Activated T-cell treated with anti-CD3 and anti-CD28 coated beads, Interleukin-2, amount 50 U/mL, for 4 hours (primary cell): Measurements from ENCODE around the gene SERPINI2. TPM values are rescaled to one million over a fixed set of nuclear protein-coding genes. Genes with fewer than 3 reads are reported as not detected.

ENCODE experiments used
- ATAC-seq, 2 donors: fragments of 200-7000 bp; cut with Tn5 transposase; one replicate each; pipeline ENCODE4 v1.10.0; 2021
- DNase-seq: peaks from one replicate; pipeline ENCODE4 v3.0.0-alpha.2; 2020
- H3K27me3 Mint-ChIP-seq: one replicate; pipeline ENCODE4 v1.8.0; 2021; ENCODE audit warnings: low read depth, mixed read lengths
- H3K36me3 Mint-ChIP-seq: one replicate; pipeline ENCODE4 v1.8.0; 2022; ENCODE audit warnings: mixed read lengths; ENCODE audit not compliant: insufficient read depth
- H3K4me1 Mint-ChIP-seq: one replicate; pipeline ENCODE4 v1.8.0; 2021; ENCODE audit warnings: low read depth, mixed read lengths
- H3K4me3 Mint-ChIP-seq: one replicate; pipeline ENCODE4 v1.8.0; 2021; ENCODE audit warnings: mild to moderate bottlenecking, moderate library complexity, mixed read lengths
- H3K9me3 Mint-ChIP-seq: one replicate; pipeline ENCODE4 v1.8.0; 2021; ENCODE audit warnings: mixed read lengths
- total RNA-seq, 3 donors: library from RNA; stranded (reverse); gene quantifications; one replicate each; pipeline ENCODE4 v1.2.1, GENCODE V29; 2021

Gene SERPINI2
- total RNA-seq = not detected

DNA sequence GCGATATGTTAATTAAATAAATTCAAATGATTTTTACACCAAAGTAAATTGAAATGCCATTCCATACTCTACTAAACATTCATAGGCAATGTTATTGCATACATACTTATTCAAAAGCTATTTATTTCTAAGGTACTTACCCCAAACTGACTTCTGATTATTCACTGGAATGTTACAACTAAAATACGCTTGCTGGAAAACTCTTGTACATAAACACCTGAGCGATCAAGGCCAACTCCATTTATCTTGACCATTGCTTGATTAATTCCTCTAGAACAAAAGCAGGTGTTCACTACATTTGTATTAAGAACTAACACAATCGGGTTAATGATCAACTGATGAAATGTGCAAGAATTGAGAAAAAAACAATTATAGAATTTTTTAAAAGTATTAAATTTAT is at the start of gene SERPINI2:
TSS of gene SERPINI2 (minus strand) at position 180 of the 400 bp plus-strand sequence. CDS start 2,208 bp downstream, outside the sequence.
- ATAC-seq (no peak), DNase-seq (no peak)
- Mint-ChIP-seq H3K27me3 (no peaks in the 10 kb centered on the region), H3K4me1 (no peaks in the 10 kb centered on the region), H3K9me3 (no peaks in the 10 kb centered on the region), H3K36me3 (no peaks in the 10 kb centered on the region), H3K4me3 (no peak within 1 kb of the TSS)

GRCh38 chr3:167521006-167521355 is 47.1 kb upstream of the SERPINI2 start:
- H3K4me3 Mint-ChIP-seq = no peak overlapping the region
- no peak for ATAC-seq
- no peaks in the 10 kb centered on the region for H3K36me3 Mint-ChIP-seq
- H3K4me1 Mint-ChIP-seq = no peaks in the 10 kb centered on the region
- no peaks in the 10 kb centered on the region for H3K27me3 Mint-ChIP-seq
- no peaks in the 10 kb centered on the region for H3K9me3 Mint-ChIP-seq
- DNase-seq = no peak

GRCh38 chr3:167520266-167521005 is 46.6 kb upstream of the SERPINI2 start:
- Mint-ChIP-seq H3K27me3 (no peaks in the 10 kb centered on the region), H3K36me3 (no peaks in the 10 kb centered on the region), H3K9me3 (no peaks in the 10 kb centered on the region), H3K4me3 (no peak overlapping the region), H3K4me1 (no peaks in the 10 kb centered on the region)
- ATAC-seq (no peak), DNase-seq (no peak)

GRCh38 chr3:167507954-167508353 is 34.1 kb upstream of the SERPINI2 start:
- Mint-ChIP-seq H3K4me3 (no peak overlapping the region), H3K27me3 (no peaks in the 10 kb centered on the region), H3K36me3 (no peaks in the 10 kb centered on the region), H3K4me1 (no peaks in the 10 kb centered on the region), H3K9me3 (peaks cover 3% of the 10 kb centered on the region)
- ATAC-seq (no peak), DNase-seq (no peak)

GRCh38 chr3:167502401-167502800 is 28.6 kb upstream of the SERPINI2 start:
- H3K9me3 Mint-ChIP-seq = no peaks in the 10 kb centered on the region
- no peaks in the 10 kb centered on the region for H3K27me3 Mint-ChIP-seq
- no peaks in the 10 kb centered on the region for H3K36me3 Mint-ChIP-seq
- H3K4me1 Mint-ChIP-seq = no peaks in the 10 kb centered on the region
- DNase-seq (no peak), ATAC-seq (no peak)
- no peak overlapping the region for H3K4me3 Mint-ChIP-seq

- no peaks in the 10 kb centered on the region for H3K9me3 Mint-ChIP-seq
- no peaks in the 10 kb centered on the region for H3K4me1 Mint-ChIP-seq
- no peak overlapping the region for H3K4me3 Mint-ChIP-seq
- no peaks in the 10 kb centered on the region for H3K27me3 Mint-ChIP-seq
- no peak for DNase-seq
- ATAC-seq = no peak
- H3K36me3 Mint-ChIP-seq = no peaks in the 10 kb centered on the region
Measured at GRCh38 chr3:167501941-167502340, 28.1 kb upstream of the SERPINI2 start.

- DNase-seq = no peak
- Mint-ChIP-seq H3K9me3 (no peaks in the 10 kb centered on the region), H3K4me3 (no peak overlapping the region), H3K27me3 (peaks cover 2% of the 10 kb centered on the region), H3K4me1 (no peaks in the 10 kb centered on the region), H3K36me3 (no peaks in the 10 kb centered on the region)
- no peak for ATAC-seq
Measured at GRCh38 chr3:167497903-167498302, 24.1 kb upstream of the SERPINI2 start.

DNA sequence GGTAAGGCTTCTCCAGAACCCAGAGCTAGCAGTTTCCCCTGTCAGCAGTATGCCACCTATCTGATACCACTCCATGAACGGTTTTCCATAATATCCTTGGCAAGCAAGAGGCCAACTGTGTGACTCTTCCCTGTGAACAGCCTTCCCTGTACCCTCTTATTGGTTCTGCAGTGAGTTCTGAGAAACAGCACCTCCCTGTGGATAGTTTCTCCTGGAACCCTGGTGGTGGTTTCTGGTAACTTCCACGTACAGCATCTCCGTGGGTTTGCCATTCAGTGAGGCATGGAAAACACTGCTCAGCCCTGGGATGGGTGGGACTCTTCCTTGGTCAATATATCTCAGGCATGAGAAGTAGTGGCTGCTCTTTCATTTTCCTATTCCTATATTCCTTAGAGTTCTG is 19.4 kb upstream of the SERPINI2 start:
- no peaks in the 10 kb centered on the region for H3K9me3 Mint-ChIP-seq
- H3K36me3 Mint-ChIP-seq = no peaks in the 10 kb centered on the region
- ATAC-seq (no peak), DNase-seq (no peak)
- no peak overlapping the region for H3K4me3 Mint-ChIP-seq
- peaks cover 2% of the 10 kb centered on the region for H3K27me3 Mint-ChIP-seq
- H3K4me1 Mint-ChIP-seq = no peaks in the 10 kb centered on the region

DNA sequence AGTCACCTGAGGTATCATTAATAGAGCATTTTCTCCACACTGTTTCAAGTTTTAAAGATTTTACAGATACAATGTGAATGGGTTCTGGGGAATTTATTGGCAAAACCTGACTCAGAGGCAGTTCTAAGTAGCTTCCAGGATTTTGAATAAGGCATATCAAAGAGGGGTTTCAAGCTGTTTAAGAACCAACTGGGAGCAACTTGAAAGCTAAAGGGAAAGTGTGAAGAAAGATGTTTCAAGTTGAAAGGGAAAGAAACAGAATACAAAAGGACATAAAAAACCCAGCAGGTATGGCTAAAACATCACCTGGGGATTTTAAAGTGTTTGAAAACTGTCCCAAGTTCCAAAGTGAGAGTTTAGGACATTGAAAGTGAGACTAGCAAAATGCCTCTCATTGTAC is 17.8 kb upstream of the SERPINI2 start:
- DNase-seq = no peak
- no peak for ATAC-seq
- no peak overlapping the region for H3K4me3 Mint-ChIP-seq
- no peaks in the 10 kb centered on the region for H3K36me3 Mint-ChIP-seq
- H3K27me3 Mint-ChIP-seq = peaks cover 2% of the 10 kb centered on the region
- no peaks in the 10 kb centered on the region for H3K9me3 Mint-ChIP-seq
- H3K4me1 Mint-ChIP-seq = no peaks in the 10 kb centered on the region

DNA sequence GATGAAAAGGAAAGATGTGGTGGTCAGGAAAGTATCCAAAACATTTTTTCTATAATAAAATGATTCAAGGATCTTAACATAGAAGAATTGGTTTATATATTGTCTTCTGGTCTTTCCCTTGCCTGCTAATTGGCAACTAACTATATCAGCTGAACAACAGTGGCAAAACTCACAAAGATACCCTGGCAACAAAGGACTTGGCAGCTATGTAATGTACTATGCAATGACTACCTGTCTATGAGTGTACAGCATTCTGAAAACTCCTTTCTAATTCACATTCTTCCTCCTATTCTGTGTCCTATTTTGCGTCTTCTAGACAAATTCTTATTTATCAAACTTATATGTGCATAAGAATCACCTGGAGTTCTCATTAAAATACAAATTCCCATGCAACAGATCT is 15.7 kb upstream of the SERPINI2 start:
- Mint-ChIP-seq H3K36me3 (no peaks in the 10 kb centered on the region), H3K4me3 (no peak overlapping the region), H3K9me3 (no peaks in the 10 kb centered on the region), H3K4me1 (no peaks in the 10 kb centered on the region), H3K27me3 (peaks cover 2% of the 10 kb centered on the region)
- DNase-seq (no peak), ATAC-seq (no peak)

- Mint-ChIP-seq H3K36me3 (no peaks in the 10 kb centered on the region), H3K27me3 (no peaks in the 10 kb centered on the region), H3K9me3 (no peaks in the 10 kb centered on the region), H3K4me1 (no peaks in the 10 kb centered on the region), H3K4me3 (no peak overlapping the region)
- DNase-seq = no peak
- no peak for ATAC-seq
Measured at GRCh38 chr3:167487556-167487955, 13.7 kb upstream of the SERPINI2 start.

DNA sequence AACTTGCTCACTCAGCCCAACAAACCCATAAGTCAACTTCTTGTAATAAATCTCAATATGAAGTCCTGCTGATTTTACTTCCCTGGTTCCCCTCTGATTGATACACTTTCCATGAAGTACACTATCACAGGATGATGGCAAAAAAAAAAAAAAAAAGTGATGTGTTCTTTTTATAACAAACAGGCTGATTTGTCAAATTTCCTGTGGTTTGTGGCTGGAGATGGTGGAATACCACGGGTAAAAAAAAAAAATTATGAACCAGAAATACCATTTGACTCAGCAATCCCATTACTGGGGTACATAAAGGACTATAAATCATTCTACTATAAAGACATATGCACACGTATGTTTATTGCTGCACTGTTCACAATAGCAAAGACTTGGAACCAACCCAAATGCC is 10.7 kb upstream of the SERPINI2 start:
- no peak overlapping the region for H3K4me3 Mint-ChIP-seq
- H3K27me3 Mint-ChIP-seq = no peaks in the 10 kb centered on the region
- DNase-seq (no peak), ATAC-seq (no peak)
- H3K9me3 Mint-ChIP-seq = no peaks in the 10 kb centered on the region
- H3K36me3 Mint-ChIP-seq = no peaks in the 10 kb centered on the region
- no peaks in the 10 kb centered on the region for H3K4me1 Mint-ChIP-seq

DNA sequence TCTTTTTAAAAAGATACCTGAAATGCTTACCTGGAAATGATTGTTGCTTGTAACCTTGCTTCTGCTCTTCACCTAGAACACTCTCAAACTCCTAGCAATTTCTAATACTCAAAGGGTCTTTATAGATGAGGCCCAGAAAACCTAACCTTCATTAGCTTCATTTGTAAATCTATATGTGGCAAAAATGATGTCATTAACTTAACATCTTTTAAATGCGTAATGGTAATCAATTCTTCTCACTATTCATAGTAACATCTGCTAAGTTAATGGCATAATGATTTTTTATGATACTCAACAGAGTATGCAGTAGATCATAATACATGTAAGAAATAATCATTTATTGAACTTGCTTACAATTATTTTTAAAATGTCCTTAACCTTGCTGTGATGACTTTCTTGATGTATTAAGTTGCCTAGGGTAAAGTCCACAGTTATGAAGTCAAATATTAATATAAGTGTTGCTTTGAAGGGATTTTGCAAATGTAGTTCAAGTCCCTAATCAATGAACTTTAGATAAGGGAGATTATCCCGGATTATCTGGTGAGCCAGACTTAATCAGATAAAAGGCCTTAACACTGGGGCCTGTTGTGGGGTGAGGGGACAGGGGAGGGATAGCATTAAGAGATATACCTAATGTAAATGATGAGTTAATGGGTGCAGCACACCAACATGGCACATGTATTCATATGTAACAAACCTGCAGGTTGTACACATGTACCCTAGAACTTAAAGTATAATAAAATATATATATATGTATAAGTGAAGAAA is 10.1 kb upstream of the SERPINI2 start:
- Mint-ChIP-seq H3K36me3 (no peaks in the 10 kb centered on the region), H3K9me3 (no peaks in the 10 kb centered on the region), H3K27me3 (no peaks in the 10 kb centered on the region), H3K4me3 (no peak overlapping the region), H3K4me1 (no peaks in the 10 kb centered on the region)
- no peak for ATAC-seq
- no peak for DNase-seq

DNA sequence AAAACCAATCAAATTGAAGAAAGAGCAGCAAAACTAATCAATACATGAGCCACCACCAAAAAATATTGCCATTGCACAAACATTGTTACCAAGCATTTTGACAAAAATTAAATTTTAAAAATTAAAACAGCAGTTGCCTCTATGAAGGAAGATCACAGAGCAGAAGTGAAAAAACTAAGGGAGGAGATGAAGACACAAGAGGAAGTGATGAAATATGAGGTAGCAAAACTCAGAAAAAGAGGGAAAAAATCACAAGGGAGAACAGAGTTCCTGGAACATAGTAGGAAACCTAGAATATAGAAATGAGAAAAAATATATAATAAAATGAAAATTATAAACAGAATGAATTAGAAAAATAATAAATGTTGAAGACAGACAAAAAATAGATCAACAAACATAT is 7.3 kb upstream of the SERPINI2 start:
- H3K9me3 Mint-ChIP-seq = no peaks in the 10 kb centered on the region
- no peak for ATAC-seq
- no peaks in the 10 kb centered on the region for H3K27me3 Mint-ChIP-seq
- no peak overlapping the region for H3K4me3 Mint-ChIP-seq
- no peaks in the 10 kb centered on the region for H3K36me3 Mint-ChIP-seq
- DNase-seq = no peak
- no peaks in the 10 kb centered on the region for H3K4me1 Mint-ChIP-seq

DNA sequence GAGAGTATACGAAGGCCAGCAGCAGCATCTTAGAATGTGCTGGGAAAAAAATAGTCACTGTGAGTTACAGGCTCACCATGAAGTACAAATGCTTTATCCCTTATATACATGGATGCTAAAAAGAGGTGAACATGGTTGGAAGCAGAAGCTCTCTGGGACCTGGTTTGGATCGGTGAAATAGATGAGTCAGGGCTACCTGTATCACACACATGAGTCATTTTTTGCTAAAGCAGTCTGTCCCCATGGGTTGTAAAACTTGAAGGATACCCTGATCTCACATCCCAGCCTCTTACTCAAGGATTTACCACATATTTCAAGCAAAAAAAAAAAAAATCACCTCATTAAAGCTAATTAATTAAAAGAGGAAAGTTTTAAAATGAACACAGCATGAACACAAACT is 6.9 kb upstream of the SERPINI2 start:
- H3K36me3 Mint-ChIP-seq = no peaks in the 10 kb centered on the region
- no peaks in the 10 kb centered on the region for H3K27me3 Mint-ChIP-seq
- DNase-seq = no peak

More for the DNA sequence above, 6.9 kb upstream of the SERPINI2 start:
- Mint-ChIP-seq H3K4me3 (no peak overlapping the region), H3K9me3 (no peaks in the 10 kb centered on the region), H3K4me1 (no peaks in the 10 kb centered on the region)
- no peak for ATAC-seq
